A549 treated with dexamethasone at 1 μM for 4 hours (cell line): ENCODE data around the gene SHROOM3. TPM values are rescaled to one million over a fixed set of nuclear protein-coding genes. Genes with fewer than 3 reads are reported as not detected.

Experiments used
- total RNA-seq: library from RNA; stranded (reverse); fragments of 200-300 nt; extraction: Qiagen RNA extraction; gene quantifications from 5 replicates; pipeline ENCODE4 v1.2.3, GENCODE V29; 2022

The SHROOM3 gene
- 9.5 to 19.2 TPM (median 17.3 TPM) in 5 replicates for total RNA-seq

GRCh38 chr4:76434901-76435527 is at the start of gene SHROOM3:
TSS of gene SHROOM3 (plus strand) at chr4:76435229. CDS start at chr4:76436053, 824 bp downstream.

DNA sequence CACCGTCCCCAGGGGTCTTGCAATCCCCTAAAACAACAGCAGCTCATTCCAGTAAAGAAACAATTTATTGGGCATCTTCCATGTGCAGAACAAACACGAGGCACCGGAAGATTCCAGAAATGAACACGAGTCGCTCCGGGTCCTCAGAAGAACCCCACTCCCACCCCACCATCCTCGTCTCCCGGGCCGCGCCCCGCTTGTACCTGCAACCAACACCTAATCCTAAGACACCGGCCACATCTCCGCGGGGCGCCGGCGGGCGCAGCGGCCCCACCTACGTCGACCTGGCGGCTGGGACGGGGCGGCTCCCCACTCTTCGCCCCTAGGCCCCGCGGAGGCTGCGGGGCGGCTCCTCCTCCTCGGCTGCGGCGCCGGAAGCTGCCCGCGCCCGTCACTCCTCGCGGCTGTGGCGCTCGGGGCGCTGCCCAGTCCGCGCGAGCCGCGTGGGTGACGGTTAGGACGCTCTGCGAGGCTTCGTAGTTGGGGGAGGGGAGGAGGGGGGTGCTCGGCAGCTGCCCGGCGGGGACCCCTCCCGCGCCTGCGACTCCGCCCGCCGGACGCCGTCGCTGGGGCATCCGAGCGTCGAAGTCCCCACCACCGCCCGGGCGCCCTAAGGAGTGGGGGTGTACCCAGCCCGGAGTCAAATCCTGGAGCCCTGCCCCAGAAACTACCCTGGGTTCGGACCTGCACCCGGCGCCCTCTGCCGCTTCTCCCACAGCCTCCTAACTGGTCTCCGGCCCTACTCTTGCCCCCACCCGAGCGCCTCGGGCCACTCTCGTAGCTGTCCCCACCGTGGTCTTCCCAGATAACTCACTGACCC is 14.1 kb upstream of the SHROOM3 start, which contains the start of gene CCDC158:
TSS of gene CCDC158 (minus strand) at position 380 of the 820 bp plus-strand sequence. CDS start 17,934 bp downstream, outside the sequence.

Other genes with a start within 250 kb of the SHROOM3 start
- 44.3 to 61.8 TPM (median 53.6 TPM) in 5 replicates for gene SCARB2, start 221.4 kb upstream of the SHROOM3 start, total RNA-seq
- gene FAM47E, start 183.5 kb upstream of the SHROOM3 start, total RNA-seq, result 0.08 to 0.36 TPM (median 0.22 TPM) in 5 replicates
- 11.9 to 13.8 TPM (median 13.3 TPM) in 5 replicates for gene STBD1, start 128.5 kb upstream of the SHROOM3 start, total RNA-seq
- 0.02 TPM in 1 of 5 replicates, not detected in the others for gene CCDC158, start 14.1 kb upstream of the SHROOM3 start, total RNA-seq